Omental fat pad (tissue), 4 donors: ENCODE measurements around the gene HES5. TPM values are rescaled to one million over a fixed set of nuclear protein-coding genes. Genes with fewer than 3 reads are reported as not detected.

Experiments used
- ATAC-seq: fragments of 150-250 bp; one replicate; pipeline ENCODE4 v1.9.1; 2016; ENCODE audit warnings: mild to moderate bottlenecking, moderate library complexity; ENCODE audit not compliant: low FRiP score
- DNase-seq: peaks from one replicate; pipeline ENCODE4 v3.0.0-alpha.2; 2019; ENCODE audit warnings: low spot score
- CTCF ChIP-seq, 3 donors: fragments of 450-650 bp; IDR thresholded peaks; one replicate each; pipeline ENCODE4 v1.5.1; 2016 to 2017; ENCODE audit warnings: antibody characterized with exemption in 3 of 3, mild to moderate bottlenecking in 3 of 3, moderate library complexity in 2 of 3
- total RNA-seq, 4 donors: library from RNA; depleted of rRNA; stranded (reverse); fragments of >200 nt; gene quantifications; one replicate each; pipeline ENCODE4 v1.1.0, GENCODE V29; 2016

The HES5 gene
- total RNA-seq, 4 donors from 2014 or later, result not detected

GRCh38 chr1:2532485-2533160 lies 2.6 kb upstream of the HES5 start:
- no peak for TF ChIP-seq CTCF (IDR thresholded peaks at IDR 0.05)
- no peak for ATAC-seq
- no peak for DNase-seq

GRCh38 chr1:2530513-2531361 lies 674 bp upstream of the HES5 start:
- no peak for ATAC-seq
- DNase-seq, result no peak
- no peak for TF ChIP-seq CTCF (IDR thresholded peaks at IDR 0.05)

- no peak for ATAC-seq
- no peak for DNase-seq
- TF ChIP-seq CTCF (IDR thresholded peaks at IDR 0.05), result no peak
These were observed 888 bp downstream of the HES5 start for GRCh38 chr1:2528966-2529783.

GRCh38 chr1:2528611-2528965 lies 1.5 kb downstream of the HES5 start:
- no peak for ATAC-seq
- TF ChIP-seq CTCF (IDR thresholded peaks at IDR 0.05), result no peak
- no peak for DNase-seq

- DNase-seq (no peak), ATAC-seq (no peak)
These were observed 2.0 kb downstream of the HES5 start for GRCh38 chr1:2528016-2528415.

GRCh38 chr1:2527556-2527860 lies 2.6 kb downstream of the HES5 start:
- no peak for TF ChIP-seq CTCF (IDR thresholded peaks at IDR 0.05)
- ATAC-seq, result no peak
- no peak for DNase-seq

More at GRCh38 chr1:2528016-2528415, 2.0 kb downstream of the HES5 start:
- TF ChIP-seq CTCF (IDR thresholded peaks at IDR 0.05), result no peak
